Thyroid gland (tissue), 4 donors: ENCODE data around the gene CDC42EP4.

ENCODE experiments used
- POLR2A ChIP-seq, 2 donors: fragments of 450-650 bp; IDR thresholded peaks; one replicate each; pipeline ENCODE4 v1.6.1; 2017; ENCODE audit warnings: antibody characterized with exemption in 2 of 2, mild to moderate bottlenecking in 2 of 2, moderate library complexity in 1 of 2
- TF ChIP-seq, protein P1 (sequence below), 6 experiments: fragments of 200-600 bp in 3 of 6; fragments of 450-650 bp in 3 of 6; sonication (generic) in 3 of 6; IDR thresholded peaks; one replicate each; pipeline ENCODE4 v1.5.1; 2016 to 2019; ENCODE audit warnings: antibody characterized with exemption in 6 of 6, mild to moderate bottlenecking in 2 of 6, inconsistent platforms in 1 of 6, moderate library complexity in 1 of 6

DNA sequence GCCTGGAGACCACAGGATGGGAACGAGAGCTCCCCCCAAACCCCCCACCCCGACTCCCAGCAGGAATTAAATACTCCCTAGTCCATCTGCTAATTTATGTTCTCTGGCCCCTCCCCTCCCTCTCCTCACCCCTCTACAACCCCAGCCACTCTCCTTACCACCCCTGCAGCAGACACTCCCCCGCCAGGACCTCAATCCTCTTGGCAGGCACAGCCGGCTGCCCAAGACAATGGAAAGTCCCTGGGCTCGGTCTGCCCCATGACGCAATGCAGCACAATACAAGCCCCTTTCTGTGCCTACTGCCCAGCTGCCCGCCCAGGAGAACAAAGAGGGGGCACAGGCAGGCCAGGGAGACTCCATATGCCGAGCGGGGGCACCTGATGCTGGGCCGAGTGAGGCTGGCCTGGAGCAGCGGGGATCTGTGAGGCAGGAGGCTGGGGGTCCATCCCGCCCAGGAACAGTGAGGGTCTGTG is 30.3 kb upstream of the CDC42EP4 start:
- TF ChIP-seq POLR2A (IDR thresholded peaks at IDR 0.05): no peak
- TF ChIP-seq, protein P1, sequence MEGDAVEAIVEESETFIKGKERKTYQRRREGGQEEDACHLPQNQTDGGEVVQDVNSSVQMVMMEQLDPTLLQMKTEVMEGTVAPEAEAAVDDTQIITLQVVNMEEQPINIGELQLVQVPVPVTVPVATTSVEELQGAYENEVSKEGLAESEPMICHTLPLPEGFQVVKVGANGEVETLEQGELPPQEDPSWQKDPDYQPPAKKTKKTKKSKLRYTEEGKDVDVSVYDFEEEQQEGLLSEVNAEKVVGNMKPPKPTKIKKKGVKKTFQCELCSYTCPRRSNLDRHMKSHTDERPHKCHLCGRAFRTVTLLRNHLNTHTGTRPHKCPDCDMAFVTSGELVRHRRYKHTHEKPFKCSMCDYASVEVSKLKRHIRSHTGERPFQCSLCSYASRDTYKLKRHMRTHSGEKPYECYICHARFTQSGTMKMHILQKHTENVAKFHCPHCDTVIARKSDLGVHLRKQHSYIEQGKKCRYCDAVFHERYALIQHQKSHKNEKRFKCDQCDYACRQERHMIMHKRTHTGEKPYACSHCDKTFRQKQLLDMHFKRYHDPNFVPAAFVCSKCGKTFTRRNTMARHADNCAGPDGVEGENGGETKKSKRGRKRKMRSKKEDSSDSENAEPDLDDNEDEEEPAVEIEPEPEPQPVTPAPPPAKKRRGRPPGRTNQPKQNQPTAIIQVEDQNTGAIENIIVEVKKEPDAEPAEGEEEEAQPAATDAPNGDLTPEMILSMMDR (IDR thresholded peaks at IDR 0.05): no peak
